NCI-H82 (cell line): ENCODE results near the gene ZNF33A.
"Not testable (repeated sequence)": the region's sequence is repeated elsewhere in the genome, so short reads cannot be mapped to it uniquely, and the experiment has no call there.

ENCODE experiments used
- DNase-seq: peaks from one replicate; lab custom pipeline; 2025; lab: John Stamatoyannopoulos, UW

ZNF33A gene

GRCh38 chr10:38010119-38010903 is at the start of gene ZNF33A:
Gene ZNF33A, plus strand, starts transcription at chr10:38010675. Its CDS starts 1,667 bp downstream, at chr10:38012342.
- peak; percentile 94 for DNase-seq

GRCh38 chr10:37965006-37965405 is 45.5 kb upstream of the ZNF33A start:
- DNase-seq = no peak

- DNase-seq = no peak
Measured at GRCh38 chr10:37972396-37972795, 38.1 kb upstream of the ZNF33A start.

GRCh38 chr10:37975401-37975991 is 35.0 kb upstream of the ZNF33A start:
- peak; percentile 37 for DNase-seq

- DNase-seq = peak; percentile 99
Measured at GRCh38 chr10:37976091-37976879, 34.2 kb upstream of the ZNF33A start, which contains the start of gene ZNF25. Gene ZNF25, minus strand, starts transcription at chr10:37976647. Its CDS starts 4,925 bp downstream, at chr10:37971722.

GRCh38 chr10:37976880-37977203 is 33.6 kb upstream of the ZNF33A start:
- DNase-seq = no peak

- no peak for DNase-seq
Measured at GRCh38 chr10:37991655-37992054, 18.8 kb upstream of the ZNF33A start.

- DNase-seq = no peak
Measured at GRCh38 chr10:37992083-37992482, 18.4 kb upstream of the ZNF33A start.

- not testable (repeated sequence) for DNase-seq
Measured at GRCh38 chr10:37998920-37999319, 11.6 kb upstream of the ZNF33A start.

GRCh38 chr10:38000474-38000873 is 10.0 kb upstream of the ZNF33A start:
- DNase-seq = not testable (repeated sequence)

GRCh38 chr10:38003026-38003425 is 7.4 kb upstream of the ZNF33A start:
- no peak for DNase-seq

GRCh38 chr10:38003588-38003987 is 6.9 kb upstream of the ZNF33A start:
- DNase-seq = no peak

GRCh38 chr10:38007551-38007950 is 2.9 kb upstream of the ZNF33A start:
- DNase-seq = no peak

- no peak for DNase-seq
Measured at GRCh38 chr10:38007991-38008390, 2.5 kb upstream of the ZNF33A start.

GRCh38 chr10:38016354-38016753 is 5.9 kb downstream of the ZNF33A start:
- DNase-seq = no peak

- DNase-seq = not testable (repeated sequence)
Measured at GRCh38 chr10:38019124-38019523, 8.6 kb downstream of the ZNF33A start.

- DNase-seq = no peak
Measured at GRCh38 chr10:38025283-38025682, 14.8 kb downstream of the ZNF33A start.

- DNase-seq = no peak
Measured at GRCh38 chr10:38027986-38028385, 17.5 kb downstream of the ZNF33A start.

GRCh38 chr10:38032886-38033285 is 22.4 kb downstream of the ZNF33A start:
- no peak for DNase-seq

- DNase-seq = no peak
Measured at GRCh38 chr10:38038107-38038931, 27.8 kb downstream of the ZNF33A start.

- DNase-seq = no peak
Measured at GRCh38 chr10:38038932-38039245, 28.4 kb downstream of the ZNF33A start.

- DNase-seq = no peak
Measured at GRCh38 chr10:38043516-38043915, 33.0 kb downstream of the ZNF33A start.
